ENCODE data around the gene SHISA9. TPM values are rescaled to one million over a fixed set of nuclear protein-coding genes. Genes with fewer than 3 reads are reported as not detected.

Gene SHISA9
- total RNA-seq, 4 donors from 2014 or later: 0.19 TPM; not detected in 3

GRCh38 chr16:12995721-12996372 is 94.4 kb downstream of the SHISA9 start:
- whole genome bisulfite sequencing, 2 donors: 48 to 67% methylated on average over 6 to 7 of the region's 7 CpGs
- no peak overlapping the region for H3K4me3 ChIP-seq
- no peaks in the 10 kb centered on the region for H3K9me3 ChIP-seq
- H3K27ac ChIP-seq: no peak overlapping the region
- H3K27me3 ChIP-seq: peaks cover 0 to 6% (median 0%) of the 10 kb centered on the region in 4 donors
- intact Hi-C loops (cut with DNase I): no loop called here
- TF ChIP-seq, protein P1, sequence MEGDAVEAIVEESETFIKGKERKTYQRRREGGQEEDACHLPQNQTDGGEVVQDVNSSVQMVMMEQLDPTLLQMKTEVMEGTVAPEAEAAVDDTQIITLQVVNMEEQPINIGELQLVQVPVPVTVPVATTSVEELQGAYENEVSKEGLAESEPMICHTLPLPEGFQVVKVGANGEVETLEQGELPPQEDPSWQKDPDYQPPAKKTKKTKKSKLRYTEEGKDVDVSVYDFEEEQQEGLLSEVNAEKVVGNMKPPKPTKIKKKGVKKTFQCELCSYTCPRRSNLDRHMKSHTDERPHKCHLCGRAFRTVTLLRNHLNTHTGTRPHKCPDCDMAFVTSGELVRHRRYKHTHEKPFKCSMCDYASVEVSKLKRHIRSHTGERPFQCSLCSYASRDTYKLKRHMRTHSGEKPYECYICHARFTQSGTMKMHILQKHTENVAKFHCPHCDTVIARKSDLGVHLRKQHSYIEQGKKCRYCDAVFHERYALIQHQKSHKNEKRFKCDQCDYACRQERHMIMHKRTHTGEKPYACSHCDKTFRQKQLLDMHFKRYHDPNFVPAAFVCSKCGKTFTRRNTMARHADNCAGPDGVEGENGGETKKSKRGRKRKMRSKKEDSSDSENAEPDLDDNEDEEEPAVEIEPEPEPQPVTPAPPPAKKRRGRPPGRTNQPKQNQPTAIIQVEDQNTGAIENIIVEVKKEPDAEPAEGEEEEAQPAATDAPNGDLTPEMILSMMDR (IDR thresholded peaks at IDR 0.05): no peak
- TF ChIP-seq POLR2A (IDR thresholded peaks at IDR 0.05): no peak
- H3K36me3 ChIP-seq: no peaks in the 10 kb centered on the region
- no peak for DNase-seq
- no peaks in the 10 kb centered on the region for H3K4me1 ChIP-seq

GRCh38 chr16:12998361-12999085 is 97.1 kb downstream of the SHISA9 start:
- Histone ChIP-seq H3K4me3 (no peak overlapping the region), H3K4me1 (no peaks in the 10 kb centered on the region), H3K27me3 (peaks cover 0 to 6% (median 0%) of the 10 kb centered on the region in 4 donors), H3K9me3 (no peaks in the 10 kb centered on the region), H3K36me3 (no peaks in the 10 kb centered on the region), H3K27ac (no peak overlapping the region)
- TF ChIP-seq POLR2A (IDR thresholded peaks at IDR 0.05): no peak
- TF ChIP-seq, protein P1 (IDR thresholded peaks at IDR 0.05): no peak
- DNase-seq: no peak
- WGBS, 2 donors: 73 to 78% methylated on average over 7 of the region's 7 CpGs
- intact Hi-C loops (cut with DNase I): no loop called here

GRCh38 chr16:12999368-12999767 is 98.0 kb downstream of the SHISA9 start:
- H3K27me3 ChIP-seq: peaks cover 0 to 6% (median 0%) of the 10 kb centered on the region in 4 donors
- H3K9me3 ChIP-seq: no peaks in the 10 kb centered on the region
- H3K4me1 ChIP-seq: no peaks in the 10 kb centered on the region
- 84 to 86% methylated on average over 3 of the region's 3 CpGs for WGBS, 2 donors
- intact Hi-C loops (cut with DNase I): no loop called here
- H3K36me3 ChIP-seq: no peaks in the 10 kb centered on the region
- no peak for TF ChIP-seq POLR2A (IDR thresholded peaks at IDR 0.05)
- no peak overlapping the region for H3K4me3 ChIP-seq
- no peak overlapping the region for H3K27ac ChIP-seq
- no peak for DNase-seq

DNA sequence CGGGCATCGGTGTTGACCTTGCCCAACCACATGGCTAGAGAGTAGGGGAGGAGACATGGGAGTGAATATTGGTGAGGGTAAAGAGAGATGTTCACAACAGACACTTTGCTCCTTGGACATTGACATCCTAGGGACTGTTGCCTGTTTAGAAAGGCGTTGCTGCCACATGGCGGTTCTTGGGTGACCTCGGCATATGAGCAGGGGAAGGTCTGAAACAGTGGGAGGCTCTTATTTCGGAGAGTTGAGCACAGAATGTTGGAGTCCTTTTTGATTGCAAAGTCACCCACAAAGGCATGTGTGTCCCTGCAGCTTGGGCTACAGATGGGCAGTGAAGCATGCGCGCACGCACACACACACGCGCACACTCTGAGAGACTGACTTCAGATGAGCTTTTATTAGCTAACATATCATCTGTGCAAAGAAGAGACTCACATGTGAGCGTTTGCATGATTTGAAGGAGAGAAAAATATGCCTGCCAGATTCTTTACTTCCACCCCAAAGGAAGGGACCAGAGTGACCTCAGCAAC is 104.4 kb downstream of the SHISA9 start:
- no peak for DNase-seq
- no peak for TF ChIP-seq POLR2A (IDR thresholded peaks at IDR 0.05)
- TF ChIP-seq, protein P1 (IDR thresholded peaks at IDR 0.05): no peak
- WGBS, 2 donors: 73 to 82% methylated on average over 4 to 12 of the region's 12 CpGs
- Histone ChIP-seq H3K9me3 (no peaks in the 10 kb centered on the region), H3K27ac (no peak overlapping the region), H3K36me3 (no peaks in the 10 kb centered on the region), H3K4me1 (no peaks in the 10 kb centered on the region), H3K4me3 (no peak overlapping the region), H3K27me3 (no peaks in the 10 kb centered on the region)
- intact Hi-C loops (cut with DNase I): no loop called here

GRCh38 chr16:13012601-13013000 is 111.2 kb downstream of the SHISA9 start:
- H3K9me3 ChIP-seq: no peaks in the 10 kb centered on the region
- H3K27ac ChIP-seq: no peak overlapping the region
- intact Hi-C loops (cut with DNase I): no loop called here
- WGBS, 2 donors: 10 to 37% methylated on average over 3 to 4 of the region's 4 CpGs
- H3K27me3 ChIP-seq: no peaks in the 10 kb centered on the region
- no peaks in the 10 kb centered on the region for H3K36me3 ChIP-seq
- no peaks in the 10 kb centered on the region for H3K4me1 ChIP-seq
- no peak for TF ChIP-seq POLR2A (IDR thresholded peaks at IDR 0.05)
- TF ChIP-seq, protein P1 (IDR thresholded peaks at IDR 0.05): no peak
- no peak for DNase-seq
- no peak overlapping the region for H3K4me3 ChIP-seq
